Tibial nerve (tissue), 4 donors: Measurements from ENCODE around the gene TADA3. TPM values are rescaled to one million over a fixed set of nuclear protein-coding genes. Genes with fewer than 3 reads are reported as not detected.

Experiments
- DNase-seq, 2 donors: peaks; one replicate each; pipeline ENCODE4 v3.0.0-alpha.2; 2019; ENCODE audit warnings: low spot score in 2 of 2
- H3K27ac ChIP-seq, 4 donors: fragments of 200-600 bp; sonication (generic) in 3 of 4; one replicate each; pipeline ENCODE4 v1.5.1; 2017 to 2019; ENCODE audit warnings: mild to moderate bottlenecking in 1 of 4
- H3K27me3 ChIP-seq, 2 donors: fragments of 200-600 bp; sonication (generic) in 1 of 2; one replicate each; pipeline versions ENCODE4 v1.5.1 to v1.6.0; 2017 to 2019
- H3K36me3 ChIP-seq, 3 donors: fragments of 200-600 bp; sonication (generic); one replicate each; pipeline ENCODE4 v1.5.1; 2018 to 2019
- H3K4me1 ChIP-seq, 4 donors: fragments of 200-600 bp; sonication (generic) in 3 of 4; one replicate each; pipeline ENCODE4 v1.5.1; 2017 to 2019
- H3K4me3 ChIP-seq, 4 donors: fragments of 200-600 bp; sonication (generic) in 3 of 4; one replicate each; pipeline ENCODE4 v1.5.1; 2017 to 2019; ENCODE audit warnings: mild to moderate bottlenecking in 1 of 4, moderate library complexity in 1 of 4
- H3K9me3 ChIP-seq, 4 donors: fragments of 200-600 bp; sonication (generic) in 3 of 4; one replicate each; pipeline ENCODE4 v1.5.1; 2017 to 2019
- CTCF ChIP-seq, 5 experiments: fragments of 200-600 bp in 3 of 5; fragments of 450-650 bp in 2 of 5; sonication (generic) in 3 of 5; IDR thresholded peaks; one replicate each; pipeline ENCODE4 v1.5.1; 2016 to 2019; ENCODE audit warnings: antibody characterized with exemption in 5 of 5, mild to moderate bottlenecking in 3 of 5, moderate library complexity in 2 of 5
- EP300 ChIP-seq, 2 donors: sonication (generic); formaldehyde crosslinking; IDR thresholded peaks; one replicate each; pipeline ENCODE4 v1.6.1; 2017; ENCODE audit warnings: antibody characterized with exemption in 2 of 2, mild to moderate bottlenecking in 1 of 2
- POLR2A ChIP-seq, 2 donors: fragments of 450-650 bp; IDR thresholded peaks; one replicate each; pipeline ENCODE4 v1.6.1; 2017; ENCODE audit warnings: antibody characterized with exemption in 2 of 2, mild to moderate bottlenecking in 2 of 2, moderate library complexity in 2 of 2
- WGBS, 2 donors: methylation state at CpG; one replicate each; pipeline ENCODE4 v1.1.5; 2018; 5-methylcytosine and 5-hydroxymethylcytosine counted together
- total RNA-seq, 4 donors: library from RNA; depleted of rRNA; stranded (reverse); fragments of >200 nt; gene quantifications; one replicate each; pipeline ENCODE4 v1.1.0, GENCODE V29; 2016

The TADA3 gene
- total RNA-seq, 4 donors from 2014 or later: 56.1 to 69.0 (median 65.4) TPM

- Histone ChIP-seq H3K27ac (no peak overlapping the region), H3K9me3 (no peaks in the 10 kb centered on the region), H3K27me3 (no peaks in the 10 kb centered on the region), H3K36me3 (peaks cover 5 to 93% (median 11%) of the 10 kb centered on the region in 3 donors), H3K4me1 (peaks cover 0 to 18% (median 11%) of the 10 kb centered on the region in 4 donors), H3K4me3 (no peak overlapping the region)
- DNase-seq: no peak
- TF ChIP-seq POLR2A (IDR thresholded peaks at IDR 0.05): no peak
- peak in 1 of 5 experiments; percentile 10 for TF ChIP-seq CTCF (IDR thresholded peaks at IDR 0.05)
- WGBS, 2 donors: 83 to 88% methylated on average over 13 of the region's 13 CpGs
Measured at GRCh38 chr3:9786825-9787669, 5.2 kb downstream of the TADA3 start.

- DNase-seq: no peak
- Histone ChIP-seq H3K4me1 (peaks cover 0 to 10% (median 5%) of the 10 kb centered on the region in 4 donors), H3K9me3 (no peaks in the 10 kb centered on the region), H3K4me3 (no peak overlapping the region), H3K36me3 (peaks cover 5 to 100% (median 11%) of the 10 kb centered on the region in 3 donors), H3K27ac (no peak overlapping the region), H3K27me3 (no peaks in the 10 kb centered on the region)
- 88 to 94% methylated on average over 7 of the region's 7 CpGs for WGBS, 2 donors
- no peak for TF ChIP-seq POLR2A (IDR thresholded peaks at IDR 0.05)
- no peak for TF ChIP-seq CTCF (IDR thresholded peaks at IDR 0.05)
- TF ChIP-seq EP300 (IDR thresholded peaks at IDR 0.05): no peak
Measured at GRCh38 chr3:9786209-9786739, 6.0 kb downstream of the TADA3 start.

GRCh38 chr3:9785602-9786001 lies 6.7 kb downstream of the TADA3 start:
- DNase-seq: no peak
- no peaks in the 10 kb centered on the region for H3K9me3 ChIP-seq
- H3K4me3 ChIP-seq: no peak overlapping the region
- no peak overlapping the region for H3K27ac ChIP-seq
- peaks cover 5 to 100% (median 11%) of the 10 kb centered on the region in 3 donors for H3K36me3 ChIP-seq
- H3K4me1 ChIP-seq: peaks cover 0 to 9% (median 2%) of the 10 kb centered on the region in 4 donors
- TF ChIP-seq POLR2A (IDR thresholded peaks at IDR 0.05) (no peak), CTCF (IDR thresholded peaks at IDR 0.05) (no peak), EP300 (IDR thresholded peaks at IDR 0.05) (no peak)
- WGBS, 2 donors: 83 to 85% methylated on average over 7 of the region's 7 CpGs
- H3K27me3 ChIP-seq: no peaks in the 10 kb centered on the region

GRCh38 chr3:9784965-9785364 lies 7.3 kb downstream of the TADA3 start:
- Histone ChIP-seq H3K9me3 (no peaks in the 10 kb centered on the region), H3K4me3 (no peak overlapping the region), H3K27ac (no peak overlapping the region), H3K4me1 (peaks cover 0 to 10% (median 0%) of the 10 kb centered on the region in 4 donors), H3K27me3 (no peaks in the 10 kb centered on the region), H3K36me3 (peaks cover 5 to 100% (median 11%) of the 10 kb centered on the region in 3 donors)
- no peak for TF ChIP-seq POLR2A (IDR thresholded peaks at IDR 0.05)
- no peak for TF ChIP-seq CTCF (IDR thresholded peaks at IDR 0.05)
- no peak for TF ChIP-seq EP300 (IDR thresholded peaks at IDR 0.05)
- 89 to 90% methylated on average over 4 of the region's 4 CpGs for WGBS, 2 donors
- DNase-seq: no peak

GRCh38 chr3:9783954-9784353 lies 8.3 kb downstream of the TADA3 start:
- no peak for DNase-seq
- 91 to 95% methylated on average over 13 to 14 of the region's 14 CpGs for WGBS, 2 donors
- TF ChIP-seq CTCF (IDR thresholded peaks at IDR 0.05) (no peak), EP300 (IDR thresholded peaks at IDR 0.05) (no peak), POLR2A (IDR thresholded peaks at IDR 0.05) (no peak)
- H3K27ac ChIP-seq: no peak overlapping the region
- peaks cover 0 to 15% (median under 1%) of the 10 kb centered on the region in 4 donors for H3K4me1 ChIP-seq
- no peaks in the 10 kb centered on the region for H3K9me3 ChIP-seq
- H3K27me3 ChIP-seq: no peaks in the 10 kb centered on the region
- H3K36me3 ChIP-seq: peaks cover 5 to 99% (median 11%) of the 10 kb centered on the region in 3 donors
- H3K4me3 ChIP-seq: no peak overlapping the region
